Measurements from ENCODE around the gene PAX5. TPM values are rescaled to one million over a fixed set of nuclear protein-coding genes. Genes with fewer than 3 reads are reported as not detected.

PAX5 gene
- total RNA-seq, 1 experiment from 2014 or later = 6.6 TPM

DNA sequence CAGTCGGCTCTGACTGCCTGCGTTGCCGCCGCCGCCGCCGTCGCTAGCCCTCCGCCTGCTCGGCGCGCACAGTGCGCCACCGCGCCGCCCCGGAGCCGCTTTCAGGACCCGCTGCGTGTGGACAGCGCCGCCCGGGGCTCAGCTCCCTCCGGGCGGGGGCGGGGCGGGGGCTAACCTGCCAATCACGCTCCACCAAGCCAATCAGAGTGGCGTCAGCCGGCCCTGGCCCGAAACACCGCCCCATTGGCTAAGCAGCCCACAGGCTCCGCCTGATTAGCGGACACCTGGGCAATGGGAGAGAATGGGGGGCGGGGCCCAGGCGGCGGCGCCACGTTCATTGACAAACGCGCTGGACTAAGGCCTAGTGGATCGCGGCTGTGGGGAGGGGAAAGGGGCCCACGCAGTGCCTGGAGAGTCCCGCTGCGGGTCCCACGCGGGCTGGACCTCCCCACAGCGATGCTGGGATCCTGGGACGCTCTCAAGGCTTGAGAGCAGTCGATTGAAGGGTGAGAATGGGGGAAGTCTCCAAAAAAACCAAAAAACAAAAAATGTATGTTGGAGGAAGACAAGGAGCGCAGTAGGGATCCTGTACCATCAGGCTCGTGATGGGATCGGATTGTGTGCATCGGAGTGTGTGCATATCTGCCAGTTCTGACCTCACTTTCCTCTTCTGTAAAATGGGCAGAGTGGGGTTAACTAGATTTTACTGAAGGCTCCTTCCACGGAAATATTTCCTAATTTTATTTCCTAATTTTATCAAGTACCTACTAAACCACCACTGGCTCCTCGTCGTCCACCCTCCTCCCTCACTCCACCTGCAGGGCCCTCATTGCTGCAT lies 6.3 kb downstream of the PAX5 start (continued):
- TF ChIP-seq, protein P1, sequence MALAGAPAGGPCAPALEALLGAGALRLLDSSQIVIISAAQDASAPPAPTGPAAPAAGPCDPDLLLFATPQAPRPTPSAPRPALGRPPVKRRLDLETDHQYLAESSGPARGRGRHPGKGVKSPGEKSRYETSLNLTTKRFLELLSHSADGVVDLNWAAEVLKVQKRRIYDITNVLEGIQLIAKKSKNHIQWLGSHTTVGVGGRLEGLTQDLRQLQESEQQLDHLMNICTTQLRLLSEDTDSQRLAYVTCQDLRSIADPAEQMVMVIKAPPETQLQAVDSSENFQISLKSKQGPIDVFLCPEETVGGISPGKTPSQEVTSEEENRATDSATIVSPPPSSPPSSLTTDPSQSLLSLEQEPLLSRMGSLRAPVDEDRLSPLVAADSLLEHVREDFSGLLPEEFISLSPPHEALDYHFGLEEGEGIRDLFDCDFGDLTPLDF (CRISPR knock-in tag; IDR thresholded peaks at IDR 0.05) = peak; percentile 91; the same call in 1 of the 2 replicates
- TF ChIP-seq, protein P2, sequence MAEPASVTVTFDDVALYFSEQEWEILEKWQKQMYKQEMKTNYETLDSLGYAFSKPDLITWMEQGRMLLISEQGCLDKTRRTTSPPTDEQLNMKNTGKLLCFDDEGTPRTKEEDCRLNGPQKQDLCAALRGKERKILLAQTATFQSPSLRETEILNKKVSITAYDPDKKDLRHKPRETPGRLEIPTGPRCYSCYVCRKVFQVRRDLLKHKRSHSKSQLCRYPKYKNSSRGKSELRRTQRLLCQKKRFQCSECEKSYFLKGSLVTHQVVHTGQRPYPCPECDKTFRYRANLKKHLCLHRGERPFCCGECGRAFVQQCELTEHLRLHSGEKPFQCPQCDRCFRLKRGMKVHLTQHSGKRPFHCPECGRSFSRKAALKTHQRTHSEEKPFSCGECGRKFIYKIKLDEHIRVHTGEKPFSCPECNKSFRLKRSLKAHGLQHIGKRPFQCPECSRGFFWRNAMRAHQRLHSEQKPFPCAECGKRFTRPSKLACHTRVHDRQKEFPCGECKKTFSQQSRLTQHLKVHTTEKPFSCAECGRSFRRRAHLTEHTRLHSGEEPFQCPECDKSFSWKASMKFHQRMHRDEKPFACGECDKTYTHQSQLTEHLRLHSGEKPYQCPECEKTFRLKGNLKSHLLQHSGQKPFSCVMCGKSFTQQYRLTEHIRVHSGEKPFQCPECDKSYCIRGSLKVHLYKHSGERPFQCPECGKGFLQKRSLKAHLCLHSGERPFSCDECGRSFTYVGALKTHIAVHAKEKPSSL (CRISPR knock-in tag; conservative IDR thresholded peaks at IDR 0.05) = no peak
- TF ChIP-seq, protein P3, sequence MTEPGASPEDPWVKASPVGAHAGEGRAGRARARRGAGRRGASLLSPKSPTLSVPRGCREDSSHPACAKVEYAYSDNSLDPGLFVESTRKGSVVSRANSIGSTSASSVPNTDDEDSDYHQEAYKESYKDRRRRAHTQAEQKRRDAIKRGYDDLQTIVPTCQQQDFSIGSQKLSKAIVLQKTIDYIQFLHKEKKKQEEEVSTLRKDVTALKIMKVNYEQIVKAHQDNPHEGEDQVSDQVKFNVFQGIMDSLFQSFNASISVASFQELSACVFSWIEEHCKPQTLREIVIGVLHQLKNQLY (CRISPR knock-in tag; IDR thresholded peaks at IDR 0.05) = no peak; the same call in 1 of the 2 replicates
- TF ChIP-seq ZNF317 (CRISPR knock-in tag; IDR thresholded peaks at IDR 0.05; ENCODE audit: borderline replicate concordance, low read depth) (peak; percentile 60; the same call in 1 of the 2 replicates), ZNF396 (CRISPR knock-in tag; IDR thresholded peaks at IDR 0.05; ENCODE audit: borderline replicate concordance) (no peak), AR (CRISPR knock-in tag; IDR thresholded peaks at IDR 0.05) (no peak), ZNF423 (CRISPR knock-in tag; IDR thresholded peaks at IDR 0.05) (0 out of 2 replicates have a peak, but pooled peaks have one; percentile 9), MXD4 (CRISPR knock-in tag; IDR thresholded peaks at IDR 0.05; ENCODE audit: borderline replicate concordance) (no peak), JUN (CRISPR knock-in tag; IDR thresholded peaks at IDR 0.05) (peak; percentile 94), CTCF (IDR thresholded peaks at IDR 0.05) (no peak), ZBTB21 (CRISPR knock-in tag; IDR thresholded peaks at IDR 0.05; ENCODE audit: borderline replicate concordance) (peak; percentile 92; the same call in 1 of the 2 replicates), ZNF263 (CRISPR knock-in tag; IDR thresholded peaks at IDR 0.05; ENCODE audit: low read depth) (peak; percentile 34; the same call in 1 of the 2 replicates), ZNF416 (CRISPR knock-in tag; IDR thresholded peaks at IDR 0.05) (no peak), E2F4 (CRISPR knock-in tag; IDR thresholded peaks at IDR 0.05; ENCODE audit: borderline replicate concordance, low read depth) (peak; percentile 92), NFYB (CRISPR knock-in tag; conservative IDR thresholded peaks at IDR 0.05; ENCODE audit: low read depth) (peak; percentile 88), CDX4 (CRISPR knock-in tag; IDR thresholded peaks at IDR 0.05; ENCODE audit: borderline replicate concordance) (no peak), FOXP1 (CRISPR knock-in tag; IDR thresholded peaks at IDR 0.05; ENCODE audit: borderline replicate concordance) (peak; percentile 99), ATF3 (CRISPR knock-in tag; conservative IDR thresholded peaks at IDR 0.05) (0 out of 2 replicates have a peak, but pooled peaks have one; percentile 54), ATF1 (CRISPR knock-in tag; IDR thresholded peaks at IDR 0.05) (no peak), ZNF232 (CRISPR knock-in tag; IDR thresholded peaks at IDR 0.05) (peak; percentile 94), ZNF281 (CRISPR knock-in tag; IDR thresholded peaks at IDR 0.05) (peak; percentile 77; the same call in 1 of the 2 replicates), TEAD4 (CRISPR knock-in tag; IDR thresholded peaks at IDR 0.05) (peak; percentile 83; the same call in 1 of the 2 replicates), CREB1 (CRISPR knock-in tag; IDR thresholded peaks at IDR 0.05) (0 out of 2 replicates have a peak, but pooled peaks have one; percentile 61)

All from WTC11 (cell line).